C1 segment of cervical spinal cord (tissue), 14 donors: ENCODE measurements around the gene ARL15.
"Not testable (repeated sequence)": the region's sequence is repeated elsewhere in the genome, so short reads cannot be mapped to it uniquely, and the experiment has no call there.

Experiments
- DNase-seq, 14 donors: peaks; one replicate each; lab custom pipeline; 2025; lab: John Stamatoyannopoulos, UW

ARL15 gene

GRCh38 chr5:53996008-53996407 is 314.4 kb downstream of the ARL15 start:
- no peak for DNase-seq

- no peak for DNase-seq
These were observed 316.2 kb downstream of the ARL15 start for GRCh38 chr5:53994148-53994547.

GRCh38 chr5:53991942-53992341 is 318.4 kb downstream of the ARL15 start:
- no peak for DNase-seq

- DNase-seq = no peak
These were observed 323.3 kb downstream of the ARL15 start for GRCh38 chr5:53987101-53987500.

- no peak for DNase-seq
These were observed 324.6 kb downstream of the ARL15 start for GRCh38 chr5:53985796-53986195.

GRCh38 chr5:53984971-53985370 is 325.4 kb downstream of the ARL15 start:
- no peak for DNase-seq

- no peak for DNase-seq
These were observed 326.6 kb downstream of the ARL15 start for GRCh38 chr5:53983568-53984460.

GRCh38 chr5:53982319-53982718 is 328.1 kb downstream of the ARL15 start:
- not testable (repeated sequence) for DNase-seq

GRCh38 chr5:53980061-53980460 is 330.3 kb downstream of the ARL15 start:
- DNase-seq = no peak

GRCh38 chr5:53974021-53974420 is 336.4 kb downstream of the ARL15 start:
- no peak for DNase-seq

GRCh38 chr5:53972314-53972713 is 338.1 kb downstream of the ARL15 start:
- no peak for DNase-seq

- DNase-seq = no peak
These were observed 338.8 kb downstream of the ARL15 start for GRCh38 chr5:53971551-53971950.

- DNase-seq = no peak
These were observed 339.2 kb downstream of the ARL15 start for GRCh38 chr5:53971131-53971530.

GRCh38 chr5:53970475-53970874 is 339.9 kb downstream of the ARL15 start:
- no peak for DNase-seq

- DNase-seq = no peak
These were observed 341.1 kb downstream of the ARL15 start for GRCh38 chr5:53969176-53969730.

- DNase-seq = no peak
These were observed 344.9 kb downstream of the ARL15 start for GRCh38 chr5:53965459-53965858.

GRCh38 chr5:53963958-53964357 is 346.4 kb downstream of the ARL15 start:
- DNase-seq = no peak

GRCh38 chr5:53962306-53962705 is 348.1 kb downstream of the ARL15 start:
- DNase-seq = no peak

- DNase-seq = no peak
These were observed 353.7 kb downstream of the ARL15 start for GRCh38 chr5:53956632-53957031.

GRCh38 chr5:53956196-53956595 is 354.2 kb downstream of the ARL15 start:
- DNase-seq = no peak

- DNase-seq = no peak
These were observed 359.8 kb downstream of the ARL15 start for GRCh38 chr5:53950621-53951020.

GRCh38 chr5:53948598-53948997 is 361.8 kb downstream of the ARL15 start:
- DNase-seq = no peak

GRCh38 chr5:53946405-53947100 is 363.8 kb downstream of the ARL15 start:
- no peak for DNase-seq
